ENCODE measurements around the gene NR5A2.

NR5A2 gene

DNA sequence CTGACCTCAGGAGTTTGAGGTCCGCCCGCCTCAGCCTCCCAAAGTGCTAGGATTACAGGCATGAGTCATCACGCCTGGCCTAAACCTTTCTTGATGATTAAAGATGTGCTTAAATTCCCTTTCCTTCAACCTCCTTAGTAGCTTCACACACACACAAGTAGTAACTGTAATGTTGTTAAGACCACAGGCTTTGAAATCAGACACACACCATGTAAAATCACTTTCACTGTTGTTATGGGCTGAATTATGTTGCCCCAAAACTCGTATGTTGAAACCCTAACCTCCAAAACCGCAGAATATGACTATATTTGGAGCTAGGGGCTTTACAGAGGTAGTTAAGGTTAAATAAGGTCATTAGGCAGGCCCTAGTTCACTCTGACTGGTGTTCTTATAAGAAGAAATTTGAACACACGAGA, 180.2 kb downstream of the NR5A2 start:
- DNase-seq (ENCODE audit: low read depth in 2 of 2) = peak in 1 of 2 donors; percentile 36
- TF ChIP-seq, protein P1, sequence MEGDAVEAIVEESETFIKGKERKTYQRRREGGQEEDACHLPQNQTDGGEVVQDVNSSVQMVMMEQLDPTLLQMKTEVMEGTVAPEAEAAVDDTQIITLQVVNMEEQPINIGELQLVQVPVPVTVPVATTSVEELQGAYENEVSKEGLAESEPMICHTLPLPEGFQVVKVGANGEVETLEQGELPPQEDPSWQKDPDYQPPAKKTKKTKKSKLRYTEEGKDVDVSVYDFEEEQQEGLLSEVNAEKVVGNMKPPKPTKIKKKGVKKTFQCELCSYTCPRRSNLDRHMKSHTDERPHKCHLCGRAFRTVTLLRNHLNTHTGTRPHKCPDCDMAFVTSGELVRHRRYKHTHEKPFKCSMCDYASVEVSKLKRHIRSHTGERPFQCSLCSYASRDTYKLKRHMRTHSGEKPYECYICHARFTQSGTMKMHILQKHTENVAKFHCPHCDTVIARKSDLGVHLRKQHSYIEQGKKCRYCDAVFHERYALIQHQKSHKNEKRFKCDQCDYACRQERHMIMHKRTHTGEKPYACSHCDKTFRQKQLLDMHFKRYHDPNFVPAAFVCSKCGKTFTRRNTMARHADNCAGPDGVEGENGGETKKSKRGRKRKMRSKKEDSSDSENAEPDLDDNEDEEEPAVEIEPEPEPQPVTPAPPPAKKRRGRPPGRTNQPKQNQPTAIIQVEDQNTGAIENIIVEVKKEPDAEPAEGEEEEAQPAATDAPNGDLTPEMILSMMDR (IDR thresholded peaks at IDR 0.05; ENCODE audit: low read depth, low read length) = no peak
- no peak overlapping the region for H3K4me3 ChIP-seq (replicated peaks in 1 of 2; ENCODE audit: low read depth in 2 of 2, low read length in 2 of 2)

DNA sequence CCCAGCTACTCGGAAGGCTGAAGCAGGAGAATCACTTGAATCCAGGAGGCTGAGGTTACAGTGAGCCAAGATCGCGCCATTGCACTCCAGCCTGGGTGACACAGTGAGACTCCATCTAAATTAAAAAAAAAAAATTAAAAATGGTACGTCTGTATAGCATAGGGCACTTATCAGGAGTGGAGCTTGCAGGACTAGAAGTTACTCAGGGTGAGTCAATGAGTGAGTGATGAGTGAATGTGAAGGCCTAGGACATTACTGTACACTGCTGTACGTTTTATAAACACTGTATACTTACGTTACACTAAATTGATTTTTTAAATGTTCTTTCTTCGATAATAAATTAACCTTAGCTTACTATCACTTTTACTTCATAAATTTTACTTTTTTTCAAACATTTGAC, 183.6 kb downstream of the NR5A2 start:
- TF ChIP-seq, protein P1 (IDR thresholded peaks at IDR 0.05; ENCODE audit: low read depth, low read length) = no peak
- peak in 1 of 2 donors; percentile 81 for DNase-seq (ENCODE audit: low read depth in 2 of 2)

DNA sequence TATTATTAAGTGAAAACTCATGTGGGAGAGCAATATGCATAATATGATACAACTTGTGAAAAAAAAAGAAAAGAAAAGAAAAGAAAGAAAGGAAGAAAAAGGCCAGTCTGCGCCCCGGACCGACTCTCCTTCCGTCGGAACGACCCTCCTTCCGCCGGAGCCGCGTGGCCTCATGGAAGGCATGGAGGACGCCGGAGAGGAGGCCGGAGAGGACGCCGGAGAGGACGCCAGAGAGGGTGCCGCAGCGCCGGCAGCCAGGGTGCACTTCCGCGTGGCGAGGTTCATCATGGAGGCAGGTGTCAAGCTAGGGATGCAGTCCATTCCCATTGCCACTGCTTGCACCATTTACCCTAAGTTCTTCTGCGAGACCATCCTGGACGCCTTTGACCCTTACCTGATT, 185.9 kb downstream of the NR5A2 start:
- TF ChIP-seq, protein P1 (IDR thresholded peaks at IDR 0.05; ENCODE audit: low read depth, low read length) = no peak
- DNase-seq (ENCODE audit: low read depth in 2 of 2) = no peak
- H3K4me3 ChIP-seq (replicated peaks in 1 of 2; ENCODE audit: low read depth in 2 of 2, low read length in 2 of 2) = no peak overlapping the region

More for the DNA sequence above, 183.6 kb downstream of the NR5A2 start:
- no peak overlapping the region for H3K4me3 ChIP-seq (replicated peaks in 1 of 2; ENCODE audit: low read depth in 2 of 2, low read length in 2 of 2)

DNA sequence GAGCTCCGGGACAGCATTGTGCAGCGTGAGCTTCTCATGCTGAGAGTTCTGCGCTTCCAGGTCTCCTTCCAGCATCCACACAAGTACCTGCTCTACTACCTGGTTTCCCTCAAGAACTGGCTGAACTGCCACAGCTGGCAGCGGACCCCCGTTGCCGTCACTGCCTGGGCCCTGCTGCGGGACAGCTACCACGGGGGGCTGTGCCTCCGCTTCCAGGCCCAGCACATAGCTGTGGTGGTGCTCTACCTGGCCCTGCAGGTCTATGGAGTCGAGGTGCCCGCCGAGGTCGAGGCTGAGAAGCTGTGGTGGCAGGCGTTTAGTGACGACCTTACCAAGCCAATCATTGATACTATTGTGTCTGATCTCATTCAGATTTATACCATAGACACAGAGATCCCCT, 186.4 kb downstream of the NR5A2 start:
- TF ChIP-seq, protein P1 (IDR thresholded peaks at IDR 0.05; ENCODE audit: low read depth, low read length) = no peak

DNA sequence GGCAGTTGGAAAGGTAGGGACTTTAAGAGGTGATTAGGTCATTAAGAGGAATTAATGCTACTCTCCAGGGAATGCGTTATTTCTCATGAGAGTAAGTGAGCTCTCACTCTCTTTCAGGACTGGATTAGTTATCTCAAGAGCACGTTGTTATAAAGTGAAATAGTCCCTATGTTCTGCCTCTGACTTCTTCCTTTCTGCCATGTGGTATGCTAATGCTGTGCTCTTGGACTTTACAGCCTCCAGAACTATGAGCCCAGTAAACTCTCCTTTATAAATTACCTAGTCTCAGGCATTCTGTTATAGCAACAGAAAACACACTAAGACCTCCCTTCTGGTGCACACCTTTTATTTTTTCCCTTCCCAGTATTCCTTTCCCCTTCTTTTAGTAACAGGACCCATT, 187.8 kb downstream of the NR5A2 start:
- DNase-seq (ENCODE audit: low read depth in 2 of 2) = no peak
- TF ChIP-seq, protein P1 (IDR thresholded peaks at IDR 0.05; ENCODE audit: low read depth, low read length) = no peak
- no peak overlapping the region for H3K4me3 ChIP-seq (replicated peaks in 1 of 2; ENCODE audit: low read depth in 2 of 2, low read length in 2 of 2)

More for the DNA sequence above, 186.4 kb downstream of the NR5A2 start:
- DNase-seq (ENCODE audit: low read depth in 2 of 2) = no peak
- no peak overlapping the region for H3K4me3 ChIP-seq (replicated peaks in 1 of 2; ENCODE audit: low read depth in 2 of 2, low read length in 2 of 2)

DNA sequence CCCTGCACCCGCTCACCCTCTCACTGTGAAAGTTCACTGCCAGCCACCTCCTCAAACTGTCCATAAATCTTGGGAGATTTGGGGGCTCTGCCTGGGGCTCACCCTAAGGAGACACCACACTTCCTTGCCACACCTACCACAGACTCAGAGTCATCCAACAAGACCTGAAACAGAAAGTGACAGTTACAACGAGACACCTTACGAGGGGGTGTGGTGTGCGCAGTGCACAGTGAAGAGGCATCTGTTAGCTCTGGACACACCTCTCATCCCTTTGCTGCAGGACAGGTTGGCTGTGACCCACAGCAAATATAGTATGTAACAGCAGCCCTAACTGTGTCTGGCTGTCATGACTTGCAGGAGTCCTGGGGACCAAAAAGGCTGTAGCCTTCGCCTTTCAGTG, 190.2 kb downstream of the NR5A2 start:
- H3K4me3 ChIP-seq (replicated peaks in 1 of 2; ENCODE audit: low read depth in 2 of 2, low read length in 2 of 2) = no peak overlapping the region
- TF ChIP-seq, protein P1 (IDR thresholded peaks at IDR 0.05; ENCODE audit: low read depth, low read length) = no peak
- no peak for DNase-seq (ENCODE audit: low read depth in 2 of 2)

DNA sequence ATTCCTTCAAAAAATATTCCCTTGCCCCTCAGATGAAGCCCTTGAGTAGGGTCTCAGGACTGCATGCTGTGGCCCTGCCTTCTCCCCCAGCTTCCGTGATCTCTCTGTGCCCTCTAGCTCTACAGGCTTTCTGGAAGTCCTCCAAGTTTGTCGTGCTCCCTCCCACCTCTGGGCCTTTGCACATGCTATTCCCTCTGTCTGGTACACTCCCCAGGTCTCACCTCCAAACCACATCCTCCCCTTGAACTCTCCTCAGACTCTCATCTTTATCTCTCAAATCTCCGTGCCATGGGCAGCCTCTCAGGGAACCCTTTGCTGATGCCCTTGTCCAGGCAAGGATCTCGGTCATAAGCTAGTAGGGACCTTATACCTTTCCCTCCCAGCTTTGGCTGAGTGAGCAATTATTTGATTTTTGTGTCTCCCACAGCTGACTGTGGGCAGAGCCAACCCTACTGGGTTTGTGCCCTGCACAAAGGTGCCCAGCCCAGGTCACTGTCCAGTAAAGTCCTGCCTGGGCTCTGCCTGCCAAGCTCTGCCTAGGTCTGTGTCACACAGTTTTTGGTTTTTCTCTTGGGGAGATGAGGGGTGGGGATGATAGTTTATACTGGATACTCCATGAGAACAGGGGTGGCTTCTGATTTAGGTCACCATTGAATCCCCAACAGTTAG, 194.2 kb downstream of the NR5A2 start:
- no peak for DNase-seq (ENCODE audit: low read depth in 2 of 2)
- no peak overlapping the region for H3K4me3 ChIP-seq (replicated peaks in 1 of 2; ENCODE audit: low read depth in 2 of 2, low read length in 2 of 2)
- TF ChIP-seq, protein P1 (IDR thresholded peaks at IDR 0.05; ENCODE audit: low read depth, low read length) = no peak

Measured in cardiac fibroblast (primary cell).